Measurements from ENCODE around the gene GNA12.
A peak's percentile ranks its signal among the peaks of the same experiment; 100 is the strongest.
"Not testable (repeated sequence)": the region's sequence is repeated elsewhere in the genome, so short reads cannot be mapped to it uniquely, and the experiment has no call there.

Gene GNA12

DNA sequence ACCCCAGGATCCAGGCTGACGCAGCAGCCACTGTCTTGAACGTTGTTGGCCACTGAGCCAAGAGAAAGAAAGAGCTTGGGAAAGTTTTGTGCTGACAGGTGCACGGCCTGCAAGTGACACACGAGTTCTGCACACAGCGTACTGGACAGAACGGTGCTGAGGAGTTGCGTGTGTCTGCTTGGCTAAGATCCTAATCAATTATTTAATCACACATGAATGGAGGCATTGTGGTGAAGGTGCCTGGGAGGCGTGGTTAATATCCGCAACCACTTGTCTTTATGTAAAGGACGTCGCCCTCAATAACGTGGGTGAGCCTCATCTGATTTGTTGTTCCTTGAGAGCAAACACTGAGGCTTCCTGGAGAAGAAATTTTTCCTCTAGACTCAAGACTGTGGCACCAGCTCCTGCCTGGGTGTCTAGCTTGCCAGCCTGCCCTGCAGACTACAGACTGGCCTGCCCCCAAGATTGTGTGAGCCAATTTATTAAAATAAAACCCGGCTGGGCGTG lies 16.6 kb upstream of the GNA12 start:
- TF ChIP-seq, protein P1, sequence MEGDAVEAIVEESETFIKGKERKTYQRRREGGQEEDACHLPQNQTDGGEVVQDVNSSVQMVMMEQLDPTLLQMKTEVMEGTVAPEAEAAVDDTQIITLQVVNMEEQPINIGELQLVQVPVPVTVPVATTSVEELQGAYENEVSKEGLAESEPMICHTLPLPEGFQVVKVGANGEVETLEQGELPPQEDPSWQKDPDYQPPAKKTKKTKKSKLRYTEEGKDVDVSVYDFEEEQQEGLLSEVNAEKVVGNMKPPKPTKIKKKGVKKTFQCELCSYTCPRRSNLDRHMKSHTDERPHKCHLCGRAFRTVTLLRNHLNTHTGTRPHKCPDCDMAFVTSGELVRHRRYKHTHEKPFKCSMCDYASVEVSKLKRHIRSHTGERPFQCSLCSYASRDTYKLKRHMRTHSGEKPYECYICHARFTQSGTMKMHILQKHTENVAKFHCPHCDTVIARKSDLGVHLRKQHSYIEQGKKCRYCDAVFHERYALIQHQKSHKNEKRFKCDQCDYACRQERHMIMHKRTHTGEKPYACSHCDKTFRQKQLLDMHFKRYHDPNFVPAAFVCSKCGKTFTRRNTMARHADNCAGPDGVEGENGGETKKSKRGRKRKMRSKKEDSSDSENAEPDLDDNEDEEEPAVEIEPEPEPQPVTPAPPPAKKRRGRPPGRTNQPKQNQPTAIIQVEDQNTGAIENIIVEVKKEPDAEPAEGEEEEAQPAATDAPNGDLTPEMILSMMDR (conservative IDR thresholded peaks at IDR 0.05; ENCODE audit: control insufficient read depth, insufficient read depth, low read depth, low read length): no peak
- DNase-seq (ENCODE audit: low read depth): no peak
- H3K4me3 ChIP-seq (ENCODE audit: control insufficient read depth, low read depth, low read length): no peak overlapping the region

DNA sequence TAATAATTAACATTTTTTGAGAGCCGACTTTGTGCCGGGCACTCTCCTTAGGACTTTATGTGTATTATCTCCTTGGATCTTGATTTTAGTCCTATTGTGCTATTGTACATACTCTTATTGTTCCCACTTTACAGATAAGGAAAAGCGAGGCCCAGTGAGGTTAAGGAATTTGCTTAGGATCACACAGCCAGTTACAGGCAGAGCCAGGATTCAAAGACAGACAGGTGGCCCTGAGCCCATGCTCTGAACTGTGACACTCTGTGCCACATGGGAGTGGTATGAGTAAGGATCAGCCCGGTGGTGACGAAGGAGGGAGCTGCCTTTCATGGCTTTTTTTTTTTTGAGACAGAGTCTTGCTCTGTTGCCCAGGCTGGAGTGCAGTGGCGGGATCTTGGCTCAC lies 15.8 kb upstream of the GNA12 start:
- TF ChIP-seq, protein P1 (conservative IDR thresholded peaks at IDR 0.05; ENCODE audit: control insufficient read depth, insufficient read depth, low read depth, low read length): no peak
- H3K4me3 ChIP-seq (ENCODE audit: control insufficient read depth, low read depth, low read length): no peak overlapping the region
- DNase-seq (ENCODE audit: low read depth): no peak

DNA sequence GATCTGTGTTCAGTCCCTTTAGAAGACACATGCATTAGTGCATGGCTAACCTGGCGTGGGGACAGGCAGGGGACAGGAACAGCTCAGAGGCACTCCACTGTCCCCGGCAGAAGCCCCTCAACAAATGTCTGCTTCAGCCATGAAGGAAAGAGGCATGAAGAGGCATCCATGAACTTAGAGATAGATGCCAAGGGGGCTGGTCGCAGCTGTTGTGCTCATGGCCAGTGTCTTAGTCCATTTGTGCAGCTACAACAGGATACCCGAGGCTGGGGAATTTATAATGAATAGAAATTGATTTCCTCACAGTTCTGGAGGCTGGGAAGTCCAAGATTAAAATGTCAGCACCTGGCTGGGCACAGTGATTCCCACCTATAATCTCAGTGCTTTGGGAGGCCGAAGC lies 14.5 kb upstream of the GNA12 start:
- TF ChIP-seq, protein P1 (conservative IDR thresholded peaks at IDR 0.05; ENCODE audit: control insufficient read depth, insufficient read depth, low read depth, low read length): no peak
- H3K4me3 ChIP-seq (ENCODE audit: control insufficient read depth, low read depth, low read length): no peak overlapping the region
- no peak for DNase-seq (ENCODE audit: low read depth)

DNA sequence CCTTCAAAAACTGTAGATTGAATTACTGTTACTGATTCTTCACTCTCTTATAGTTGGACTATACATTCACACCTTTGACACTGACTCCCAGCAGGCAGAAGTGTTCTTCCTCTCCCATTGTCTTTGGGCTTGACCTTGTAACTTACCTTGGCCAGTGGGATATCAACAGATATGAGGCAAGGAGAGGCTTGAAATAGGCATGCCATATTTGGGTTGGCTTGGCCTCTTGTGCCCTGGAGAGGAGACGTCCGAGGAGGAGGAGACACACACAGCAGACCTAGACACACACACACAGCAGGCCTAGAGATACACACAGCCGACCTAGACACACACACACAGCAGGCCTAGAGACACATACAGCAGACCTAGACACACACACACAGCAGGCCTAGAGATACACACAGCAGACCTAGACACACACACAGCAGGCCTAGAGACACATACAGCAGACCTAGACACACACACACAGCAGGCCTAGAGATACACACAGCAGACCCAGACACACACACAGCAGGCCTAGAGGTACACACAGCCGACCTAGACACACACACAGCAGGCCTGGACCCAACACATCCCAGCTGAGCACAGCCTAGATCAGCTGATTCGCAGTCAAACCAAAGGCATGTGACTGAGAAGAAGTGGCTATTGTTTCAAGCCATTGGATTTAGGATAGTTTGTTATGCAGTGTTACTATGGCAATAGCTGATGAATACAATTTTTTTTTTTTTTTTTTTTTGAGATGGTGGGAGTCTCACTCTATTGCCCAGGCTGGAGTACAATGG lies 12.5 kb upstream of the GNA12 start:
- no peak overlapping the region for H3K4me3 ChIP-seq (ENCODE audit: control insufficient read depth, low read depth, low read length)
- TF ChIP-seq, protein P1 (conservative IDR thresholded peaks at IDR 0.05; ENCODE audit: control insufficient read depth, insufficient read depth, low read depth, low read length): no peak
- no peak for DNase-seq (ENCODE audit: low read depth)

DNA sequence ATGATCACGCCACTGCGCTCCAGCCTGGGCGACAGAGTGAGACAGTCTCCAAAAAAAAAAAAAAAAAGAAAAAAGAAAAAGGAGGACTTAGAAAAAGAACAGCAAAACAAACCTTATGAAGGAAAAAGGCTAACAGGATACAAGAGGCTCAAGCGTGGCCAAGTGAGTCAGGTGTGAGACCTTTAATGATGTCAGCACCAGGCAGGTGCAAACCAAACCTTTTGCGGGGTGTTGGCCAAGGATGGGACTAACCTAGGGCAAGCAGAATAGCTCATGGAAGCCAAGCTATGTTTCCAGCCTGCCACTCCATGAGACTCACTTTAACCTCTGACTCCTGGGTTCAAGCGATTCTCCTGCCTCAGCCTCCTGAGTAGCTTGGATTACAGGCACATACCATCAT lies 11.3 kb upstream of the GNA12 start:
- DNase-seq (ENCODE audit: low read depth): no peak
- TF ChIP-seq, protein P1 (conservative IDR thresholded peaks at IDR 0.05; ENCODE audit: control insufficient read depth, insufficient read depth, low read depth, low read length): no peak
- H3K4me3 ChIP-seq (ENCODE audit: control insufficient read depth, low read depth, low read length): no peak overlapping the region

DNA sequence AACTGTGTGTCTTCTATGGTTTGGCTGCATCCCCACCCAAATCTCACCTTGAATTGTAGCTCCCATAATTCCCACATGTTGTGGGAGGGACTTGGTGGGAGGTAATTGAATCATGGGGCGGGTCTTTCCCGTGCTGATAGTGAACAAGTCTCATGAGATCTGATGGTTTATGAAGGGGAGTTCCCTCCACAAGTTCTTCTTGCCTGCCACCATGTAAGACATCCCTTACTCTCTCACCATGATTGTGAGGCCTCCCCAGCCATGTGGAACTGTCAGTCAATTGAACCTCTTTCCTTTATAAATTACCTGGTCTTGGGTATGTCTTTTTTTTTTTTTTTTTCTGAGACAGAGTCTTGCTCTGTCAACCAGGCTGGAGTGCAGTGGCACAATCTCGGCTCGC lies 9.4 kb upstream of the GNA12 start:
- H3K4me3 ChIP-seq (ENCODE audit: control insufficient read depth, low read depth, low read length); DNase-seq (ENCODE audit: low read depth): not testable (repeated sequence)

DNA sequence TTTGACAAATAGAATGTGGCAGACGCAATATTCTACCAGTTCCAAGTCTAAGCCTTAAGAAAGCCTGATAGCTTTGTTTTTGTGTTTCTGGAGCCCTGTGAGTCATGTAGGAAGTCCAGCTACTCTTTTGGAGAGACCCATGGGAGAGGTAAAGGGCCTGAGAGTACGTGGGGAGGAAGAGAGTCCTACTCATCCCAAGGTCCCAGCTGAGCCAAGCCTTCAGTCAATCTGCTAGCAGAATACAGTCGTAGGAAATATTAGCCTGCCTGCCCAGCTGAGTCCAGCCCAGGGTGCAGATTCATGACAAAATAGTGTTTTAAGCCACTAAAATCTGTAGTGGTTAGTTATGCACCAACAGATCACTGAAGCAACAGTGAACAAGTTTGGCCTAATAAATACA lies 9.0 kb upstream of the GNA12 start:
- no peak overlapping the region for H3K4me3 ChIP-seq (ENCODE audit: control insufficient read depth, low read depth, low read length)
- TF ChIP-seq, protein P1 (conservative IDR thresholded peaks at IDR 0.05; ENCODE audit: control insufficient read depth, insufficient read depth, low read depth, low read length): no peak
- peak; percentile 88 for DNase-seq (ENCODE audit: low read depth)

All from fibroblast of mammary gland (primary cell).